ENCODE data around the gene WEE2.

WEE2 gene

GRCh38 chr7:141698247-141699015 is 9.7 kb upstream of the WEE2 start:
- no peaks in the 10 kb centered on the region for H3K9me3 Mint-ChIP-seq
- peaks cover 72% of the 10 kb centered on the region for H3K4me1 Mint-ChIP-seq (ENCODE audit: low read depth)
- H3K27me3 Mint-ChIP-seq = peaks cover 10% of the 10 kb centered on the region
- H3K27ac Mint-ChIP-seq = no peak overlapping the region
- intact Hi-C loops (cut with micrococcal nuclease) = no loop called here
- H3K36me3 Mint-ChIP-seq (ENCODE audit: low read depth) = peaks cover 36% of the 10 kb centered on the region
- H3K4me3 Mint-ChIP-seq = no peak overlapping the region

DNA sequence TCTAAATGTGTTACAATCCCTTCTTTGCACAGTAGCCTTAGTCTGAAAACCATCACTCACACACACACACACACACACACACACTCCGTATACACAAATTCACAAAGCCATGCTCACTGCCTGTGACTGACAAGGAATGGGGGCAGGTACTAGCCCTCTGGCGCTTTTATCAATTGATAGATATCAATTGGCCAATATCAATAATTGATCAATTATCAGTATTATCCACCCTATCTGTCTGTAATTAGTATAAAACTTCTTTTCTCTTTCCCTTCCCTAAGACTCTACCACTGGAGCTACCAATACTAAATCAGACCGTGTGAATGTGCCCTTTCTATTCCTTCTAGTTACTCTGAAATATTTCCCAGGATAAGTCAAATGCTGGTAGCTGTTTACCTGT is 8.3 kb upstream of the WEE2 start:
- H3K9me3 Mint-ChIP-seq = no peaks in the 10 kb centered on the region
- intact Hi-C loops (cut with micrococcal nuclease) = loop anchor here (5.0 kb wide), 1 partner anchor 37 kb away; the partner anchor contains the start of gene SSBP1
- no peak overlapping the region for H3K27ac Mint-ChIP-seq
- H3K27me3 Mint-ChIP-seq = peaks cover 14% of the 10 kb centered on the region
- H3K36me3 Mint-ChIP-seq (ENCODE audit: low read depth) = peaks cover 27% of the 10 kb centered on the region
- peak overlapping the region; percentile 77 for H3K4me3 Mint-ChIP-seq
- peaks cover 67% of the 10 kb centered on the region for H3K4me1 Mint-ChIP-seq (ENCODE audit: low read depth)

GRCh38 chr7:141700296-141700847 is 7.8 kb upstream of the WEE2 start:
- peaks cover 14% of the 10 kb centered on the region for H3K27me3 Mint-ChIP-seq
- H3K27ac Mint-ChIP-seq = peak overlapping the region; percentile 61
- peaks cover 22% of the 10 kb centered on the region for H3K36me3 Mint-ChIP-seq (ENCODE audit: low read depth)
- no peaks in the 10 kb centered on the region for H3K9me3 Mint-ChIP-seq
- peak overlapping the region; percentile 77 for H3K4me3 Mint-ChIP-seq
- H3K4me1 Mint-ChIP-seq (ENCODE audit: low read depth) = peaks cover 62% of the 10 kb centered on the region
- intact Hi-C loops (cut with micrococcal nuclease) = loop anchor here (5.0 kb wide), 1 partner anchor 37 kb away; the partner anchor contains the start of gene SSBP1

- Mint-ChIP-seq H3K27ac (peak overlapping the region; percentile 61), H3K4me3 (peak overlapping the region; percentile 77), H3K9me3 (no peaks in the 10 kb centered on the region), H3K36me3 (ENCODE audit: low read depth) (peaks cover 17% of the 10 kb centered on the region), H3K27me3 (peaks cover 14% of the 10 kb centered on the region), H3K4me1 (ENCODE audit: low read depth) (peaks cover 57% of the 10 kb centered on the region)
- intact Hi-C loops (cut with micrococcal nuclease) = loop anchor here (5.0 kb wide), 1 partner anchor 36 kb away; the partner anchor contains the start of gene SSBP1
Observed at GRCh38 chr7:141700848-141701371, 7.2 kb upstream of the WEE2 start.

- Mint-ChIP-seq H3K4me3 (peak overlapping the region; percentile 77), H3K4me1 (ENCODE audit: low read depth) (peaks cover 50% of the 10 kb centered on the region), H3K36me3 (ENCODE audit: low read depth) (peaks cover 17% of the 10 kb centered on the region), H3K9me3 (no peaks in the 10 kb centered on the region), H3K27me3 (peaks cover 14% of the 10 kb centered on the region), H3K27ac (peak overlapping the region; percentile 61)
- intact Hi-C loops (cut with micrococcal nuclease) = loop anchor here (5.0 kb wide), 1 partner anchor 36 kb away; the partner anchor contains the start of gene SSBP1
Observed at GRCh38 chr7:141701489-141702046, 6.6 kb upstream of the WEE2 start.

DNA sequence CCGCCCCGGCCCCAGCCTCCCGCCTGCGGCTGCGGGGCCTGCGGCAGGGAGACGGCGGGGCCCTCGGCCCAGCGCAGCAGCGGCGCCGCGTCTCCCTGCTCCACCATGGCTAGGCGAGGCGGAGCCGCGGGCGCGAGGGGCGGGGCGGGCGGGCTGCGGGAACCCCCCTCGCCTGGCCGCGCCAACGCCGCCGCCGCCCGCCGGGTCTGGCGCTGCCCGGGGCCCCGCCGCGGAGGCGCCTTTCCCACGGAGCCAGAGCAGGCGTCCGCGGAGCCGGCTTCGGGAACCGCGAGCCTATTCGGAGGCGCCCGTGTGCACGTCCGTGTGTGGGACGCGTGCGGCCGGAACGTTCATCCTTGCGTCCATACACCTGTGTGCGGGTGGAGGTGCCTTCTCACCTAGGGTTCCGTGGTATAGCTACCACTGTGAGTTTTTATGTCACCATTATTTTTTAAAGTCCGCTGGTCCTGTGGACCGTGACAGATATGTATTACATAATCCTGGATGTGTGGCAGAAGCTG is 6.0 kb upstream of the WEE2 start, which contains the start of gene DENND11:
TSS of gene DENND11 (minus strand) at position 120 of the 521 bp plus-strand sequence. CDS start at position 107, 13 bp downstream.
- Mint-ChIP-seq H3K27ac (peak within 1 kb of the TSS; percentile 61), H3K27me3 (peaks cover 14% of the 10 kb centered on the region), H3K4me3 (peak within 1 kb of the TSS; percentile 77), H3K9me3 (no peaks in the 10 kb centered on the region), H3K36me3 (ENCODE audit: low read depth) (peaks cover 17% of the 10 kb centered on the region), H3K4me1 (ENCODE audit: low read depth) (peaks cover 45% of the 10 kb centered on the region)
- intact Hi-C loops (cut with micrococcal nuclease) = loop anchor here (5.0 kb wide), 1 partner anchor 35 kb away; the partner anchor contains the start of gene SSBP1

DNA sequence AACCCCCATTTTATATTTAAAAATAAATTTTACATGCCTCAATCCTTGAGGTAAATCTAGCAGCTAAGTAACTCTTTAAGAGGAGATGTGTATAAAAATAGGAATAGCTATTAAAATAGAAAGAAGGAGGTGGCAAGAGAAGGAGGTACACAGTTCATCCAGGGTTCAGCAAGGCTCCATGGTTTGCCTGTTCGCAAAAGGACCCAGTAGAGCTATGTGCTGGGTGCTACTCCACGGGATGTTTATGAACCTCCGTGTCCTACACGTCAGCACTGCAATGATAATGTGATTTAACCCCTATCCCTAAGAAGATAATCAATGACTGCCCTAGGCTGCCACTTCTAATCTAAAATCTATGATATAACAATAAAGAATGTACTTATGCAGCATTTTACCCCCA is 5.3 kb upstream of the WEE2 start:
- Mint-ChIP-seq H3K27me3 (peaks cover 14% of the 10 kb centered on the region), H3K36me3 (ENCODE audit: low read depth) (peaks cover 14% of the 10 kb centered on the region), H3K4me3 (no peak overlapping the region), H3K4me1 (ENCODE audit: low read depth) (peaks cover 38% of the 10 kb centered on the region), H3K27ac (no peak overlapping the region), H3K9me3 (no peaks in the 10 kb centered on the region)
- intact Hi-C loops (cut with micrococcal nuclease) = loop anchor here (5.0 kb wide), 1 partner anchor 34 kb away; the partner anchor contains the start of gene SSBP1

DNA sequence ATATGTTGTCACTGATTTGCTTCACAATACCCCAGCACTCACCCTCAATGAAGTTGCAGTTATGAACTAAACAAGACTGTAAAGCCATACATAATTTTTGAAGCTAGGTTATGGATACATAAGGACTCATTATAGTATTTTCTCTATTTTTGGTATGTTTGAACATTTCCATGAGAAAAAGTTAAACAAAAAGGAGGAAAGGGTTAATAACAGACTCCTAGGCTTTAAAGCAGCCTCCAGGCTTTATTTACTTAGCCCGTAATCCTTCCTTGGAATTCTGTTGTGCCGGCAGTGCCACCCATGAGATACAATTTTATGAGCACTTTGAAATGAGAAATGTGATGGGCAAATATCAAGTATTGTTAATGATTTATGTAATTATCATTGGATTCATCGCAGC is 4.0 kb upstream of the WEE2 start:
- no peak overlapping the region for H3K4me3 Mint-ChIP-seq
- intact Hi-C loops (cut with micrococcal nuclease) = loop anchor here (5.0 kb wide), 1 partner anchor 33 kb away; the partner anchor contains the start of gene SSBP1

GRCh38 chr7:141704741-141705140 is 3.4 kb upstream of the WEE2 start:
- intact Hi-C loops (cut with micrococcal nuclease) = loop anchor here (5.0 kb wide), 1 partner anchor 33 kb away; the partner anchor contains the start of gene SSBP1

More for the DNA sequence above, 4.0 kb upstream of the WEE2 start:
- Mint-ChIP-seq H3K9me3 (no peaks in the 10 kb centered on the region), H3K4me1 (ENCODE audit: low read depth) (peaks cover 26% of the 10 kb centered on the region), H3K36me3 (ENCODE audit: low read depth) (peaks cover 8% of the 10 kb centered on the region), H3K27me3 (peaks cover 14% of the 10 kb centered on the region), H3K27ac (no peak overlapping the region)

DNA sequence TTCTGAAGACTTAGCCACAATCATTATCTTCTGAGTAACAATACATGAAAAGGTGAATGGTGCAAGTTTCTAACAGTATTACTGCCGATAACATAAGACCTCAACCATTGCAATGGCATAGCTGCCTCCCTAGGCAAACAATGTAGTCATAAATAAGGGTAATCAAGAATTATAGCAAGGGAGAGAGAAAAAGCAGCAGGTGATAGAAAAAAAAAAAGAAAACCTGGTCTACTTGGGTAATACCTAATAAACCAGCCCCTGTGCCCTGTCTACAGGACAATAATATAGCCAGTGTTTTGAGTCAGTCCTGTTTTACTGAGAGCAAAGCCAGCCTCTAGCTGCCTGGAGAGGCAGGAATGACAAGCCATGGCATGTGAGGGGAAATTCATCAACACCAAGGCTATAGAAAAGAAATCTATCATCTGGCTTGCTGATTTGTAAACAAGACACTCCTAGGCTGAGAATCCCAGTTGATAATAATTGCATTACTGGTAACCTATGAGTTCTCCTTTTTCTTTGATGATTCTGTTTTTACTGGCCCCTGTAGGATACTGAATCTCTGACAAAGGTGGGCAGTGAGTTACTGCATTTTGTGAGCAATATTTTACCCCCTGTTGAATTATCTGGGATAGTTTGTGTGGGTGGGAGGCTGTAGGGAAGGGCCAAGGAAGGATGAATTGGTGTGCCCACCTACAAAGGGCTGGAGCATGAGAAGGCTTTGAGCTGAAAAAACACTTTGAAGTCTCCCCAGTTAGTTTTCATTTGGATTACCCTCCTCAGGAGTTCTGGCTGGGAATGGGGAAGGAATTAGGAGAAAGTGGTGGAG is 1.7 kb upstream of the WEE2 start:
- no peaks in the 10 kb centered on the region for H3K9me3 Mint-ChIP-seq
- H3K4me3 Mint-ChIP-seq = no peak overlapping the region
- H3K27me3 Mint-ChIP-seq = peaks cover 8% of the 10 kb centered on the region
- H3K4me1 Mint-ChIP-seq (ENCODE audit: low read depth) = peaks cover 6% of the 10 kb centered on the region
- H3K27ac Mint-ChIP-seq = no peak overlapping the region
- no peaks in the 10 kb centered on the region for H3K36me3 Mint-ChIP-seq (ENCODE audit: low read depth)
- intact Hi-C loops (cut with micrococcal nuclease) = no loop called here

More at GRCh38 chr7:141704741-141705140, 3.4 kb upstream of the WEE2 start:
- Mint-ChIP-seq H3K27ac (no peak overlapping the region), H3K9me3 (no peaks in the 10 kb centered on the region), H3K4me3 (no peak overlapping the region), H3K27me3 (peaks cover 14% of the 10 kb centered on the region), H3K36me3 (ENCODE audit: low read depth) (peaks cover 8% of the 10 kb centered on the region), H3K4me1 (ENCODE audit: low read depth) (peaks cover 20% of the 10 kb centered on the region)

DNA sequence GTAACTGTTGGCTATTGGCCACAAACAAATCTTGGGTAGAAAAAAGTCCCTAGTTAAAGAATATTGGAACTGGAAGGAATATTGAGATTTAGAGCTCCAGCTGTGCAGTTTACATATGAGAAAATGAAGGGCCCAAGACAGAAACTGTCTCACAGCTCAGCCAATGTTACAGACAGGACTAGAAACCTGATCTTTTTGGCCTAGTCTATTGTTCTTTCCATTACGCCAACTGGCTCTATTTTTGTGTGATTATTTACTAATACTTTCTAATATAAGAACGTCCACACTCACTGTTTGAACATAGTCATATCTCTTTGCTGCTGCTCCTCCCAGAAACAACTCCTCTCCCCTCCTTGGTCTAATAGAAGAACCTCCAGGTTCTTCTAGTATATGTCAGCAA is 1.2 kb downstream of the WEE2 start:
- Mint-ChIP-seq H3K4me1 (ENCODE audit: low read depth) (no peaks in the 10 kb centered on the region), H3K27ac (no peak overlapping the region), H3K27me3 (no peaks in the 10 kb centered on the region), H3K36me3 (ENCODE audit: low read depth) (no peaks in the 10 kb centered on the region), H3K4me3 (no peak overlapping the region), H3K9me3 (no peaks in the 10 kb centered on the region)
- intact Hi-C loops (cut with micrococcal nuclease) = no loop called here

DNA sequence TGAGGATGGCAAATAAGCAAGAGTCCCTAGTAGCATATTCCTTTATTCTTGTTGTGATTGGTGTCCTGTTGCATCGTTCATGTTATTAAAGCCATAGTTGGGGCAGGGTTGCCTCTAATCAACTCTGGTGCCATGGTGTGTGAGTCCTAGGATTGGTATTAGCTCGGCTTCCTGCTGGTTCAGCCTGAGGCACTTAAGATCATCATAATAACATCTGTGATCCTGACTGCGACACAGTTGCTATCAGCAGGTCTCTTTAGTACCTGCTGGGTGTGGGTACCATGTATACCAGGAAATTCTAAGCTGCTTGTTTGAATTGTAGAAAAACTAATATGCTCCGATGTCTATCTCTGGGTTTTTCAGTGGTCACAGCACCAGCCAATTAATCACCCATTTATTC is 1.6 kb downstream of the WEE2 start:
- Mint-ChIP-seq H3K36me3 (ENCODE audit: low read depth) (no peaks in the 10 kb centered on the region), H3K4me3 (no peak overlapping the region), H3K9me3 (no peaks in the 10 kb centered on the region), H3K27ac (no peak overlapping the region), H3K4me1 (ENCODE audit: low read depth) (no peaks in the 10 kb centered on the region), H3K27me3 (no peaks in the 10 kb centered on the region)
- intact Hi-C loops (cut with micrococcal nuclease) = no loop called here

DNA sequence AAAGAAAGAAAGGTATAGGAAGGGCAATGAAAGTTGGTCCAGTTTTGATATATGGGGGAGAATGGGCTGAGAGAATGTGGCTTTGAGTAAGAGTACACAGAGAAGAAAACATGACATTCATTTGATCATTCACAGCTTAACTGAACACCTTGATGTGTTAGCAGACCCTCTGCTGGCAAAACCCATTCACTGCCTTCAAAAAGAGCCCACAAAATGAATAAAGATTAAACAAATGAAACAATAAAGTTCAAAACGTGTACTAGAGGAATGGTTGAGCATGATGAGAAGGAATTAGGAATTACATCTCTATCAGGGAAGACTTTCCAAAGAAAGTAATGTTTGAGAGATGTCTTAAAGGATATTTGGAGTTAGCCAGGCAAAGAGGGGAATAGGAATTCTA is 2.1 kb downstream of the WEE2 start:
- H3K27me3 Mint-ChIP-seq = no peaks in the 10 kb centered on the region
- no peak overlapping the region for H3K4me3 Mint-ChIP-seq
- H3K9me3 Mint-ChIP-seq = no peaks in the 10 kb centered on the region
- intact Hi-C loops (cut with micrococcal nuclease) = no loop called here
- no peak overlapping the region for H3K27ac Mint-ChIP-seq
- H3K4me1 Mint-ChIP-seq (ENCODE audit: low read depth) = no peaks in the 10 kb centered on the region
- H3K36me3 Mint-ChIP-seq (ENCODE audit: low read depth) = no peaks in the 10 kb centered on the region
